HEK293T (cell line): ENCODE data around the gene CMYA5.

Source experiments
- ARNT ChIP-seq: fragments of 450-650 bp; IDR thresholded peaks from 2 replicates; pipeline ENCODE4 v1.6.1; 2017; ENCODE audit warnings: mild to moderate bottlenecking
- BHLHE40 ChIP-seq: fragments of 450-650 bp; IDR thresholded peaks from 2 replicates; pipeline ENCODE4 v1.6.1; 2016; ENCODE audit warnings: mild to moderate bottlenecking, moderate library complexity, borderline replicate concordance
- ELF4 ChIP-seq: fragments of 450-650 bp; IDR thresholded peaks from 2 replicates; pipeline ENCODE4 v1.6.1; 2017; ENCODE audit warnings: antibody characterized with exemption
- FOXA1 ChIP-seq: fragments of 450-650 bp; IDR thresholded peaks from 2 replicates; pipeline ENCODE4 v1.6.1; 2016; ENCODE audit warnings: mild to moderate bottlenecking
- FOXM1 ChIP-seq: fragments of 450-650 bp; IDR thresholded peaks from 2 replicates; pipeline ENCODE4 v1.6.1; 2017; ENCODE audit warnings: mild to moderate bottlenecking, borderline replicate concordance
- HDGF ChIP-seq: fragments of 450-650 bp; IDR thresholded peaks from 2 replicates; pipeline ENCODE4 v1.6.1; 2017; ENCODE audit warnings: antibody characterized with exemption, borderline replicate concordance
- L3MBTL2 ChIP-seq: fragments of 450-650 bp; conservative IDR thresholded peaks from 2 replicates; pipeline ENCODE4 v1.6.1; 2016; ENCODE audit warnings: mild to moderate bottlenecking
- PKNOX1 ChIP-seq: fragments of 450-650 bp; IDR thresholded peaks from 2 replicates; pipeline ENCODE4 v1.6.1; 2016
- SP1 ChIP-seq: fragments of 450-650 bp; IDR thresholded peaks from 2 replicates; pipeline ENCODE4 v1.6.1; 2017
- SUZ12 ChIP-seq: fragments of 450-650 bp; IDR thresholded peaks from 2 replicates; pipeline ENCODE4 v1.6.1; 2016; ENCODE audit warnings: mild to moderate bottlenecking
- TARDBP ChIP-seq: fragments of 450-650 bp; IDR thresholded peaks from 2 replicates; pipeline ENCODE4 v1.6.1; 2016
- ZNF384 ChIP-seq: fragments of 450-650 bp; IDR thresholded peaks from 2 replicates; pipeline ENCODE4 v1.6.1; 2016

DNA sequence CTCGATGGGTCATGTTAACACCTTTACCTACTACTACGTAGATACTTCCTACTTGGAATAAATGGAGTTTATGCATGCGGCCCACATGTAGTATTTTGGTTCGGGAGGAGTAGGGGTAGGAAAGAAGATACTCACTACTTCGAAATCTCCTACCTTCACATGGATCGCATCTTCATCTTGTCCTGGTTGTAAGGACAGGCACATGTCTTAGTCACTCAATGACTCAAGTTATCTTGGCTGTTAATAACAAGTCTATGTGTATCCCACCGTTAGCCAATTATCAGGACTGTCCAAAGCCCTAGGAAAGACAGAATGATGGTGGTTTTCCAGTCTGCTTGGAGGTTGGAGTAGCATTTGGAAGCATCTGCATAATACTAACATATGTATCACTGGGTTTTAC lies 24.1 kb downstream of the CMYA5 start:
- TF ChIP-seq TARDBP: no peak
- no peak for TF ChIP-seq ARNT
- TF ChIP-seq L3MBTL2: no peak
- no peak for TF ChIP-seq ELF4
- no peak for TF ChIP-seq PKNOX1
- TF ChIP-seq FOXM1: no peak
- no peak for TF ChIP-seq ZNF384
- no peak for TF ChIP-seq SP1
- no peak for TF ChIP-seq SUZ12
- TF ChIP-seq FOXA1: no peak
- TF ChIP-seq HDGF: no peak
- no peak for TF ChIP-seq BHLHE40
